ENCODE results near the gene WDR27. TPM values are rescaled to one million over a fixed set of nuclear protein-coding genes. Genes with fewer than 3 reads are reported as not detected.

Gene WDR27
- total and polyA plus RNA-seq, 2 donors from 2014 or later: 12.3 to 45.0 TPM

- no peak for FAIRE-seq
- no peak overlapping the region for H3K9ac ChIP-seq (ENCODE audit: low read length in 3 of 3)
These were observed 274.0 kb downstream of the WDR27 start for GRCh38 chr6:169427856-169428255.

GRCh38 chr6:169426611-169427010 is 275.2 kb downstream of the WDR27 start:
- H3K9me3 ChIP-seq (ENCODE audit: control insufficient read depth in 2 of 3, insufficient read depth in 1 of 3, low read length in 3 of 3): peaks cover 0 to 16% (median 3%) of the 10 kb centered on the region in 3 donors
- H3K27me3 ChIP-seq (ENCODE audit: control insufficient read depth, insufficient read depth, low read length): no peaks in the 10 kb centered on the region
- DNase-seq: no peak
- intact Hi-C loops (cut with DNase I): no loop called here
- H3K27ac ChIP-seq (ENCODE audit: low read depth in 2 of 2, low read length in 2 of 2): no peak overlapping the region
- H3K36me3 ChIP-seq (ENCODE audit: control insufficient read depth in 2 of 3, insufficient read depth in 3 of 3, low read length in 3 of 3): no peaks in the 10 kb centered on the region
- no peak overlapping the region for H3K9ac ChIP-seq (ENCODE audit: low read length in 3 of 3)
- H3K4me1 ChIP-seq (ENCODE audit: control insufficient read depth in 2 of 3, insufficient read depth in 2 of 3, low read depth in 1 of 3, low read length in 3 of 3): no peaks in the 10 kb centered on the region
- no peak for FAIRE-seq
- TF ChIP-seq, protein P1, sequence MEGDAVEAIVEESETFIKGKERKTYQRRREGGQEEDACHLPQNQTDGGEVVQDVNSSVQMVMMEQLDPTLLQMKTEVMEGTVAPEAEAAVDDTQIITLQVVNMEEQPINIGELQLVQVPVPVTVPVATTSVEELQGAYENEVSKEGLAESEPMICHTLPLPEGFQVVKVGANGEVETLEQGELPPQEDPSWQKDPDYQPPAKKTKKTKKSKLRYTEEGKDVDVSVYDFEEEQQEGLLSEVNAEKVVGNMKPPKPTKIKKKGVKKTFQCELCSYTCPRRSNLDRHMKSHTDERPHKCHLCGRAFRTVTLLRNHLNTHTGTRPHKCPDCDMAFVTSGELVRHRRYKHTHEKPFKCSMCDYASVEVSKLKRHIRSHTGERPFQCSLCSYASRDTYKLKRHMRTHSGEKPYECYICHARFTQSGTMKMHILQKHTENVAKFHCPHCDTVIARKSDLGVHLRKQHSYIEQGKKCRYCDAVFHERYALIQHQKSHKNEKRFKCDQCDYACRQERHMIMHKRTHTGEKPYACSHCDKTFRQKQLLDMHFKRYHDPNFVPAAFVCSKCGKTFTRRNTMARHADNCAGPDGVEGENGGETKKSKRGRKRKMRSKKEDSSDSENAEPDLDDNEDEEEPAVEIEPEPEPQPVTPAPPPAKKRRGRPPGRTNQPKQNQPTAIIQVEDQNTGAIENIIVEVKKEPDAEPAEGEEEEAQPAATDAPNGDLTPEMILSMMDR (IDR thresholded peaks at IDR 0.05; ENCODE audit: borderline replicate concordance, extremely low read depth, insufficient read depth): no peak
- H3K4me3 ChIP-seq (ENCODE audit: low read length in 3 of 3): no peak overlapping the region

More at GRCh38 chr6:169427856-169428255, 274.0 kb downstream of the WDR27 start:
- intact Hi-C loops (cut with DNase I): no loop called here
- TF ChIP-seq, protein P1 (IDR thresholded peaks at IDR 0.05; ENCODE audit: borderline replicate concordance, extremely low read depth, insufficient read depth): no peak
- Histone ChIP-seq H3K4me1 (ENCODE audit: control insufficient read depth in 2 of 3, insufficient read depth in 2 of 3, low read depth in 1 of 3, low read length in 3 of 3) (no peaks in the 10 kb centered on the region), H3K27me3 (ENCODE audit: control insufficient read depth, insufficient read depth, low read length) (no peaks in the 10 kb centered on the region), H3K9me3 (ENCODE audit: control insufficient read depth in 2 of 3, insufficient read depth in 1 of 3, low read length in 3 of 3) (peaks cover 0 to 27% (median 3%) of the 10 kb centered on the region in 3 donors), H3K36me3 (ENCODE audit: control insufficient read depth in 2 of 3, insufficient read depth in 3 of 3, low read length in 3 of 3) (no peaks in the 10 kb centered on the region), H3K4me3 (ENCODE audit: low read length in 3 of 3) (no peak overlapping the region), H3K27ac (ENCODE audit: low read depth in 2 of 2, low read length in 2 of 2) (no peak overlapping the region)
- DNase-seq: peak in 3 of 5 donors; percentile 53 to 85 (median 72)

GRCh38 chr6:169425628-169426370 is 276.0 kb downstream of the WDR27 start:
- DNase-seq: no peak
- no peak overlapping the region for H3K27ac ChIP-seq (ENCODE audit: low read depth in 2 of 2, low read length in 2 of 2)
- TF ChIP-seq, protein P1 (IDR thresholded peaks at IDR 0.05; ENCODE audit: borderline replicate concordance, extremely low read depth, insufficient read depth): no peak
- intact Hi-C loops (cut with DNase I): no loop called here
- no peaks in the 10 kb centered on the region for H3K27me3 ChIP-seq (ENCODE audit: control insufficient read depth, insufficient read depth, low read length)
- H3K9me3 ChIP-seq (ENCODE audit: control insufficient read depth in 2 of 3, insufficient read depth in 1 of 3, low read length in 3 of 3): peaks cover 0 to 10% (median under 1%) of the 10 kb centered on the region in 3 donors
- no peaks in the 10 kb centered on the region for H3K36me3 ChIP-seq (ENCODE audit: control insufficient read depth in 2 of 3, insufficient read depth in 3 of 3, low read length in 3 of 3)
- FAIRE-seq: no peak
- no peak overlapping the region for H3K9ac ChIP-seq (ENCODE audit: low read length in 3 of 3)
- peak overlapping the region in 1 of 3 donors; percentile 43 for H3K4me3 ChIP-seq (ENCODE audit: low read length in 3 of 3)
- peaks cover 0 to 2% (median 0%) of the 10 kb centered on the region in 3 donors for H3K4me1 ChIP-seq (ENCODE audit: control insufficient read depth in 2 of 3, insufficient read depth in 2 of 3, low read depth in 1 of 3, low read length in 3 of 3)

Measured in kidney (tissue), 14 donors.